K562 (cell line): Measurements from ENCODE around the gene EDDM13.

Experiments
- ATF7 ChIP-seq: fragments of 450-650 bp; IDR thresholded peaks from 2 replicates; pipeline ENCODE4 v1.7.1; 2014; ENCODE audit warnings: mild to moderate bottlenecking, moderate library complexity
- BHLHE40 ChIP-seq: IDR thresholded peaks from 2 replicates; pipeline ENCODE4 v1.6.1; 2011; ENCODE audit warnings: low read length, improper control_type of control experiment
- BMI1 ChIP-seq: fragments of 150-350 bp; IDR thresholded peaks from 2 replicates; pipeline ENCODE4 v1.6.1; 2014; ENCODE audit warnings: low read length
- CBX2 ChIP-seq: fragments of 200-600 bp; sonication (generic); IDR thresholded peaks from one replicate; pipeline ENCODE4 v1.6.1; 2012; ENCODE audit warnings: mild to moderate bottlenecking, low read length, inconsistent platforms; ENCODE audit not compliant: insufficient read depth, poor library complexity, severe bottlenecking
- CTCF ChIP-seq, 3 experiments: IDR thresholded peaks in 2 of 3; conservative IDR thresholded peaks in 1 of 3; 2 replicates each; pipeline ENCODE4 v1.5.1; 2011 to 2012; ENCODE audit warnings: low read length in 3 of 3, mild to moderate bottlenecking in 3 of 3, control low read depth in 2 of 3, improper control_type of control experiment in 1 of 3, inconsistent platforms in 1 of 3, low read depth in 1 of 3, mixed read lengths in 1 of 3, moderate library complexity in 1 of 3; ENCODE audit not compliant: insufficient read depth in 2 of 3
- PCBP2 ChIP-seq: fragments of 200-400 bp; formaldehyde crosslinking; IDR thresholded peaks from 2 replicates; pipeline ENCODE4 v1.6.1; 2018; ENCODE audit warnings: low read length, low read depth, mild to moderate bottlenecking, moderate library complexity; ENCODE audit not compliant: poor library complexity, severe bottlenecking
- POLR2A ChIP-seq: fragments of 450-650 bp; conservative IDR thresholded peaks from 2 replicates; pipeline ENCODE4 v1.6.1; 2016
- ZNF121 ChIP-seq: sonication (generic); formaldehyde crosslinking; conservative IDR thresholded peaks from 2 replicates; pipeline ENCODE4 v1.8.0; 2022; ENCODE audit warnings: missing genetic modification reagents
- TF ChIP-seq, protein P1 (sequence below): IDR thresholded peaks from 2 replicates; pipeline ENCODE4 v1.6.1; 2012; ENCODE audit warnings: low read depth, low read length, improper control_type of control experiment, borderline replicate concordance
- TF ChIP-seq, protein P2 (sequence below): fragments of 450-650 bp; IDR thresholded peaks from 2 replicates; pipeline ENCODE4 v1.6.1; 2017; ENCODE audit warnings: antibody characterized with exemption, mild to moderate bottlenecking
- TF ChIP-seq, protein P3 (sequence below): sonication (generic); formaldehyde crosslinking; IDR thresholded peaks from 2 replicates; pipeline ENCODE4 v1.5.0; 2020; ENCODE audit warnings: missing genetic modification reagents

DNA sequence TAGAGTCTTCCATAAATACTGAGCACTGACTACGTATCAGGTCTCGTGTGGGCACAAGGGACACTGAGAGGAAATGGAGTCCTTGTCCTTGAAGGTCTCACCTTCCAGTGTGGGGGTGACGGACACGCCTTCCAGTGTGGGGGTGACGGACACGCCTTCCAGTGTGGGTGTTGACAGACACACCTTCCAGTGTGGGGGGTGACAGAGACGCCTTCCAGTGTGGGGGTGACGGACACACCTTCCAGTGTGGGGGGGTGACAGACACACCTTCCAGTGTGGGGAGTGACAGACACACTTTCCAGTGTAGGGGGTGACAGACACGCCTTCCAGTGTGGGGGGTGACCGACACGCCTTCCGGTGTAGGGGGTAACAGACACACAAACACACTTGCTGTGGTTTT lies 14.3 kb upstream of the EDDM13 start:
- TF ChIP-seq ATF7 (no peak), CBX2 (no peak), BHLHE40 (no peak), CTCF (IDR thresholded peaks at IDR 0.05 in 2 of 3, conservative IDR thresholded peaks at IDR 0.05 in 1 of 3; ENCODE audit: insufficient read depth in 2 of 3, low read depth in 1 of 3, low read length in 3 of 3) (no peak), BMI1 (no peak), ZNF121 (CRISPR knock-in tag) (no peak), PCBP2 (no peak), POLR2A (no peak)
- TF ChIP-seq, protein P1, sequence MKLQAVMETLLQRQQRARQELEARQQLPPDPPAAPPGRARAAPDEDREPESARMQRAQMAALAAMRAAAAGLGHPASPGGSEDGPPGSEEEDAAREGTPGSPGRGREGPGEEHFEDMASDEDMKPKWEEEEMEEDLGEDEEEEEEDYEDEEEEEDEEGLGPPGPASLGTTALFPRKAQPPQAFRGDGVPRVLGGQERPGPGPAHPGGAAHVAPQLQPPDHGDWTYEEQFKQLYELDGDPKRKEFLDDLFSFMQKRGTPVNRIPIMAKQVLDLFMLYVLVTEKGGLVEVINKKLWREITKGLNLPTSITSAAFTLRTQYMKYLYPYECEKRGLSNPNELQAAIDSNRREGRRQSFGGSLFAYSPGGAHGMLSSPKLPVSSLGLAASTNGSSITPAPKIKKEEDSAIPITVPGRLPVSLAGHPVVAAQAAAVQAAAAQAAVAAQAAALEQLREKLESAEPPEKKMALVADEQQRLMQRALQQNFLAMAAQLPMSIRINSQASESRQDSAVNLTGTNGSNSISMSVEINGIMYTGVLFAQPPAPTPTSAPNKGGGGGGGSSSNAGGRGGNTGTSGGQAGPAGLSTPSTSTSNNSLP, result no peak
- TF ChIP-seq, protein P2, sequence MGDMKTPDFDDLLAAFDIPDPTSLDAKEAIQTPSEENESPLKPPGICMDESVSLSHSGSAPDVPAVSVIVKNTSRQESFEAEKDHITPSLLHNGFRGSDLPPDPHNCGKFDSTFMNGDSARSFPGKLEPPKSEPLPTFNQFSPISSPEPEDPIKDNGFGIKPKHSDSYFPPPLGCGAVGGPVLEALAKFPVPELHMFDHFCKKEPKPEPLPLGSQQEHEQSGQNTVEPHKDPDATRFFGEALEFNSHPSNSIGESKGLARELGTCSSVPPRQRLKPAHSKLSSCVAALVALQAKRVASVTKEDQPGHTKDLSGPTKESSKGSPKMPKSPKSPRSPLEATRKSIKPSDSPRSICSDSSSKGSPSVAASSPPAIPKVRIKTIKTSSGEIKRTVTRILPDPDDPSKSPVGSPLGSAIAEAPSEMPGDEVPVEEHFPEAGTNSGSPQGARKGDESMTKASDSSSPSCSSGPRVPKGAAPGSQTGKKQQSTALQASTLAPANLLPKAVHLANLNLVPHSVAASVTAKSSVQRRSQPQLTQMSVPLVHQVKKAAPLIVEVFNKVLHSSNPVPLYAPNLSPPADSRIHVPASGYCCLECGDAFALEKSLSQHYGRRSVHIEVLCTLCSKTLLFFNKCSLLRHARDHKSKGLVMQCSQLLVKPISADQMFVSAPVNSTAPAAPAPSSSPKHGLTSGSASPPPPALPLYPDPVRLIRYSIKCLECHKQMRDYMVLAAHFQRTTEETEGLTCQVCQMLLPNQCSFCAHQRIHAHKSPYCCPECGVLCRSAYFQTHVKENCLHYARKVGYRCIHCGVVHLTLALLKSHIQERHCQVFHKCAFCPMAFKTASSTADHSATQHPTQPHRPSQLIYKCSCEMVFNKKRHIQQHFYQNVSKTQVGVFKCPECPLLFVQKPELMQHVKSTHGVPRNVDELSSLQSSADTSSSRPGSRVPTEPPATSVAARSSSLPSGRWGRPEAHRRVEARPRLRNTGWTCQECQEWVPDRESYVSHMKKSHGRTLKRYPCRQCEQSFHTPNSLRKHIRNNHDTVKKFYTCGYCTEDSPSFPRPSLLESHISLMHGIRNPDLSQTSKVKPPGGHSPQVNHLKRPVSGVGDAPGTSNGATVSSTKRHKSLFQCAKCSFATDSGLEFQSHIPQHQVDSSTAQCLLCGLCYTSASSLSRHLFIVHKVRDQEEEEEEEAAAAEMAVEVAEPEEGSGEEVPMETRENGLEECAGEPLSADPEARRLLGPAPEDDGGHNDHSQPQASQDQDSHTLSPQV, result no peak
- TF ChIP-seq, protein P3, sequence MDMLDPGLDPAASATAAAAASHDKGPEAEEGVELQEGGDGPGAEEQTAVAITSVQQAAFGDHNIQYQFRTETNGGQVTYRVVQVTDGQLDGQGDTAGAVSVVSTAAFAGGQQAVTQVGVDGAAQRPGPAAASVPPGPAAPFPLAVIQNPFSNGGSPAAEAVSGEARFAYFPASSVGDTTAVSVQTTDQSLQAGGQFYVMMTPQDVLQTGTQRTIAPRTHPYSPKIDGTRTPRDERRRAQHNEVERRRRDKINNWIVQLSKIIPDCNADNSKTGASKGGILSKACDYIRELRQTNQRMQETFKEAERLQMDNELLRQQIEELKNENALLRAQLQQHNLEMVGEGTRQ, result no peak
